GM20000 (cell line): ENCODE measurements around the gene CCIN.

Experiments
- DNase-seq: peaks from one replicate; pipeline ENCODE4 v3.0.0; 2012; ENCODE audit warnings: low spot score
- CTCF ChIP-seq: IDR thresholded peaks from 2 replicates; pipeline ENCODE4 v1.5.1; 2012; ENCODE audit warnings: mild to moderate bottlenecking, control low read depth; ENCODE audit errors: extremely low read depth, missing control alignments

CCIN gene

DNA sequence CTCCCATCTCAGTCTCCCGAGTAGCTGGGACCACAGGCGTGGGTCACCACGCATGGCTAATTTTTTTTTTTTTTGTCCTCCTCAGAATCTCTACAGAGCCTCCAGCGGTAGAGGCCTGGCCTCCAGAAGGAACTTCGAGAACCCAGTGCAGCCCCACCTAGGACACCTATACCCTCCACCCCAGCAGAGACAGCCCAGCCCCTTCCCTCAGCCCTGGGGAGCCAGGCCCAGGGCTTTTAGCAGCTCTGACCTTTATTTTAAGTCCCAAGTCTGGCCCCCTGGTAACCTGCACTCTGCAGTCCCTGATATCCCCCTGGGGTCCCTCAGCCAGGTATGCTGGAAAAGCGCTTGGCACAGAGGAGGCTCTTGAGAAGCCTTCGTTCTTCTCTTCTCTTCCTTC, 27.4 kb upstream of the CCIN start:
- no peak for TF ChIP-seq CTCF
- no peak for DNase-seq

- TF ChIP-seq CTCF, result no peak
- DNase-seq, result peak; percentile 43
Observed at GRCh38 chr9:36142510-36143244, 26.5 kb upstream of the CCIN start.

GRCh38 chr9:36143245-36143641, 25.9 kb upstream of the CCIN start:
- TF ChIP-seq CTCF, result no peak
- no peak for DNase-seq

GRCh38 chr9:36144309-36145232, 24.6 kb upstream of the CCIN start:
- no peak for TF ChIP-seq CTCF
- DNase-seq, result peak; percentile 40

GRCh38 chr9:36145970-36146369, 23.2 kb upstream of the CCIN start:
- DNase-seq, result no peak
- TF ChIP-seq CTCF, result no peak

- no peak for TF ChIP-seq CTCF
- no peak for DNase-seq
Observed at GRCh38 chr9:36146651-36147050, 22.5 kb upstream of the CCIN start.
